ENCODE results near the gene CIB2. TPM values are rescaled to one million over a fixed set of nuclear protein-coding genes. Genes with fewer than 3 reads are reported as not detected.

The CIB2 gene
- total and polyA plus RNA-seq, 3 donors from 2014 or later: 24.9 to 43.6 (median 34.3) TPM

DNA sequence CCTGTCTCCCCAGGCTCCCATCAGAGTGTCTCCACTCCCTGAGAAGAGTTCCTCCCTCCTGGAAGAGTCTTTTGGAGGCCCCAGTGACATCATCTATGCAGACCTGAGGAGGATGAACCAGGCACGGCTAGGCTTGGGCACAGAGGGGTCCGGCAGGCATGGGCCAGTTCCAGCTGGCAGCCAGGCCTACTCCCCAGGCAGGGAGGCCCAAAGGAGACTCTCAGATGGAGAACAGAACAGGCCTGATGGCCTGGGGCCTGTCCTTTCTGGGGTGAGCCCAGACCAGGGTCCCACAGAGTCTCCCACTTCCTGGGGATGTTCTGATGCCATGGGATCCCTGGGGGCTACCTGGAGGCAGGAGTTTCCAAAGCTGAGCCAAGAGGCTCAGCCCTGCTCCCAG, 30.4 kb downstream of the CIB2 start:
- 60 to 88% methylated on average over 1 to 2 of the region's 2 CpGs for WGBS, 2 donors
- Histone ChIP-seq H3K27me3 (no peaks in the 10 kb centered on the region), H3K4me3 (no peak overlapping the region), H3K36me3 (ENCODE audit: low read depth, missing control alignments) (no peaks in the 10 kb centered on the region), H3K27ac (no peak overlapping the region), H3K4me1 (no peaks in the 10 kb centered on the region), H3K9me3 (no peaks in the 10 kb centered on the region)
- DNase-seq: no peak
- intact Hi-C loops (cut with DNase I; ENCODE audit: low total_unique reads): no loop called here
- TF ChIP-seq, protein P1, sequence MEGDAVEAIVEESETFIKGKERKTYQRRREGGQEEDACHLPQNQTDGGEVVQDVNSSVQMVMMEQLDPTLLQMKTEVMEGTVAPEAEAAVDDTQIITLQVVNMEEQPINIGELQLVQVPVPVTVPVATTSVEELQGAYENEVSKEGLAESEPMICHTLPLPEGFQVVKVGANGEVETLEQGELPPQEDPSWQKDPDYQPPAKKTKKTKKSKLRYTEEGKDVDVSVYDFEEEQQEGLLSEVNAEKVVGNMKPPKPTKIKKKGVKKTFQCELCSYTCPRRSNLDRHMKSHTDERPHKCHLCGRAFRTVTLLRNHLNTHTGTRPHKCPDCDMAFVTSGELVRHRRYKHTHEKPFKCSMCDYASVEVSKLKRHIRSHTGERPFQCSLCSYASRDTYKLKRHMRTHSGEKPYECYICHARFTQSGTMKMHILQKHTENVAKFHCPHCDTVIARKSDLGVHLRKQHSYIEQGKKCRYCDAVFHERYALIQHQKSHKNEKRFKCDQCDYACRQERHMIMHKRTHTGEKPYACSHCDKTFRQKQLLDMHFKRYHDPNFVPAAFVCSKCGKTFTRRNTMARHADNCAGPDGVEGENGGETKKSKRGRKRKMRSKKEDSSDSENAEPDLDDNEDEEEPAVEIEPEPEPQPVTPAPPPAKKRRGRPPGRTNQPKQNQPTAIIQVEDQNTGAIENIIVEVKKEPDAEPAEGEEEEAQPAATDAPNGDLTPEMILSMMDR (IDR thresholded peaks at IDR 0.05): no peak
- no peak for TF ChIP-seq POLR2A (IDR thresholded peaks at IDR 0.05)

DNA sequence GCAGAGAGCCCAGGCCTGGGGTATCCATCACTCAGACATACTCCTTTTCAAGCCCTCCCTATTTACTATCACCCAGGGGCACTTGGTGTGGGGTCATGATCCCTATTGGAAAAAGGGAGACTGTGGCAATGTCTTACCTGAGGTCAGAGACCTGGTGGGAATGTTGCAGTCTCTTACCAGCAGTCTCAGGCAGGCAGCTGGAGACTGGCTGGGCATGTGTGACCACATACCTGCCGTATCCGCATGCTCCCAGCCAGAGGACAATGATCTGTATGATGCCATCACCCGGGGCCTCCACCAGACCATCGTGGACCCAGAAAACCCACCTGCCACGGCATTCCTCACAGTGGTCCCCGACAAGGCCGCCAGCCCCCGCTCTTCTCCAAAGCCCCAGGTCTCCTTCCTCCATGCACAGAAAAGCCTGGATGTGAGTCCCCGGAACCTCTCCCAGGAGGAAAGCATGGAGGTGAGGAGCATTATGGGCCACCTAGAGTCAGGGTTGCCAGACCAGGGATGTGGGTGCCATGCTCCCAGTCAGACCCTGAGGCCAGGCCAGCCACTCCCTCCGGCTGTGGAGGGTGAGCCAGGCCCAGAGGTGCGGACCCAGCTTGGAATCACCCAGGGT, 33.0 kb downstream of the CIB2 start:
- TF ChIP-seq POLR2A (IDR thresholded peaks at IDR 0.05): no peak
- TF ChIP-seq, protein P1 (IDR thresholded peaks at IDR 0.05): no peak
- no peak for DNase-seq
- Histone ChIP-seq H3K4me3 (no peak overlapping the region), H3K27me3 (no peaks in the 10 kb centered on the region), H3K9me3 (no peaks in the 10 kb centered on the region), H3K27ac (no peak overlapping the region), H3K36me3 (ENCODE audit: low read depth, missing control alignments) (no peaks in the 10 kb centered on the region), H3K4me1 (no peaks in the 10 kb centered on the region)
- 96% methylated on average over 11 of the region's 11 CpGs; no CpG with 5 or more reads in 1 of the 2 donors for WGBS, 2 donors
- intact Hi-C loops (cut with DNase I; ENCODE audit: low total_unique reads): no loop called here

DNA sequence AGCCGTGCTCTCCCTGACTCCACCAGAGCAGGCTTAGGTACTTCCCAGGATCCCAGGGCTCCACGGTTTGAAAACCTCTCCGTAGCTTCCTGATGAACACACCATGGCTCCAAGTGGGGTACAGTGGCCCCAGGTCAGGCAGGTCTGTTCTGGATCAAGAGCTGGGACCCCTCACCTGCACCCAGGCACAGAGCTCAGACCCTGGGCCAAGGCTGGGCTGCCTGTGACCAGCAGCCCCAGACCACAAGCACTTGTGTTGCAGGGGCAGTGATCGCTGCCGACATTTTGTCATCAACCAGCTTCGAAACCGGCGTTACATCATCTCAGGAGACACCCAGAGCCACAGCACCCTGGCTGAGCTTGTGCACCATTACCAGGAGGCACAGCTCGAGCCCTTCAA, 33.6 kb downstream of the CIB2 start:
- intact Hi-C loops (cut with DNase I; ENCODE audit: low total_unique reads): no loop called here
- no peak overlapping the region for H3K4me3 ChIP-seq
- no peak for DNase-seq
- WGBS, 2 donors: 96 to 97% methylated on average over 4 to 9 of the region's 9 CpGs
- no peaks in the 10 kb centered on the region for H3K27me3 ChIP-seq
- no peak for TF ChIP-seq POLR2A (IDR thresholded peaks at IDR 0.05)
- TF ChIP-seq, protein P1 (IDR thresholded peaks at IDR 0.05): no peak
- no peaks in the 10 kb centered on the region for H3K36me3 ChIP-seq (ENCODE audit: low read depth, missing control alignments)
- no peak overlapping the region for H3K27ac ChIP-seq
- no peaks in the 10 kb centered on the region for H3K4me1 ChIP-seq
- no peaks in the 10 kb centered on the region for H3K9me3 ChIP-seq

DNA sequence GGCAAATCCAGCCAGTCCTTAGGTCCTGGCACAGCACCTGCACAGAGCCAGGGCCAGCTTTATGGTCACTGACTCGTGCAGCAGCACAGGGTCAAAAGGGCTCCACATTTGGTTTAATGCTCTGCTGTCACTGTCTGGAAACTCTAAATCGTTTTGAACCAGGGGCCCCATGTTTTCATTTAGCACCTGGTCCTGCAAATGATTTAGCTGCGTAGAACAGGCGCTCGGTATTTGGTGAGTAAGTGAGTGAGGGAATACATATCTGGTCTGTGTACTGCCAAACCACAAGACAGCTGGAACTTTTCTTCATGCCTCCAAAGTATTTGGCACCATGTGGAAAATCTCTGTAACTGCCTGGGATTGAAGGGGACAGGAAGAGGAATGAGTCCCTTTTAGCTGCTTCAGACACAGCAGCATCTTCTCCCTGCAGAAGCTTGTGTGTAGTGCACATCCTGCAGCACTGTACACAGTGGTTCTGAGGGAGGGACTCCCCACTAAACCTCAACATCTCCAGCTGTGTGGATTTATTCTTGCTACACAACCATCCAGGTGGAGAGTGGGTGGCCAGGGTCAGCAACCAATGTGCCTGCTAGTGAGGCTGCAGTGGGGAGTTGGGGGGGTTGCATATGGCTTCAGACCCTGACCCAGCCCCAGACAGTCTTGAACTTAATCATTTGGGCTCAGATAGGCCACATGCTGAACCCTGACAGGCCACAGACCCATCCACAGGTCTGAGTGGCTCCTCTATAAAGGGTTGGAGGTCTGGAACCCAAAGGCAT, 37.8 kb downstream of the CIB2 start:
- no peak overlapping the region for H3K27ac ChIP-seq
- H3K27me3 ChIP-seq: no peaks in the 10 kb centered on the region
- H3K36me3 ChIP-seq (ENCODE audit: low read depth, missing control alignments): no peaks in the 10 kb centered on the region
- H3K9me3 ChIP-seq: no peaks in the 10 kb centered on the region
- intact Hi-C loops (cut with DNase I; ENCODE audit: low total_unique reads): no loop called here
- no peak for TF ChIP-seq POLR2A (IDR thresholded peaks at IDR 0.05)
- TF ChIP-seq, protein P1 (IDR thresholded peaks at IDR 0.05): no peak
- DNase-seq: no peak
- WGBS, 2 donors: 40 to 72% methylated on average over 5 of the region's 5 CpGs
- no peaks in the 10 kb centered on the region for H3K4me1 ChIP-seq
- H3K4me3 ChIP-seq: no peak overlapping the region
